ENCODE results near the gene SORCS2. TPM values are rescaled to one million over a fixed set of nuclear protein-coding genes. Genes with fewer than 3 reads are reported as not detected.

The SORCS2 gene
- total RNA-seq, 3 donors from 2014 or later: 0.66 to 1.3 (median 0.80) TPM

DNA sequence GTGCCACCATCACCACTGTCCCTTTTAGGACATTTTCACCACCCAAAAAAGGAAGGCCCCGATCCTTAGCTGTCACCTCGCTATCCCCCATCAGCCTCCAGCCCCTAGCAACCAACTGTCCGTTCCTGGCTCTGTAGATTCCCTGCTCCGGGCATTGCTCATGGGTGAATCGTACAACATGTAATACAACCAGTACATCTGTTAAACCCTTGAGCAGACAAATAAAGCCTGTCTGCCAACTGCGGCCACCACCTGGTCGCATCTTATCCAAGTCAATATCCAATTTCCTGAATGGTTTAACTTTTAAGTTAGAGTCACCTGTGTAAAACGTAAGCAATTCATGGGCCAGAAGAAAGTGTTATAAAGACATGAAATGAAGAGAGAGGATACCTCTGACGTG lies 495.5 kb downstream of the SORCS2 start:
- H3K27me3 ChIP-seq: no peaks in the 10 kb centered on the region
- no peak overlapping the region for H3K4me3 ChIP-seq
- H3K9me3 ChIP-seq: peaks cover 5 to 12% of the 10 kb centered on the region in 2 donors
- H3K36me3 ChIP-seq: no peaks in the 10 kb centered on the region
- no peak overlapping the region for H3K27ac ChIP-seq
- intact Hi-C loops (cut with DNase I; ENCODE audit: low total_unique reads): no loop called here
- DNase-seq (ENCODE audit: low spot score in 2 of 2): no peak
- TF ChIP-seq, protein P1, sequence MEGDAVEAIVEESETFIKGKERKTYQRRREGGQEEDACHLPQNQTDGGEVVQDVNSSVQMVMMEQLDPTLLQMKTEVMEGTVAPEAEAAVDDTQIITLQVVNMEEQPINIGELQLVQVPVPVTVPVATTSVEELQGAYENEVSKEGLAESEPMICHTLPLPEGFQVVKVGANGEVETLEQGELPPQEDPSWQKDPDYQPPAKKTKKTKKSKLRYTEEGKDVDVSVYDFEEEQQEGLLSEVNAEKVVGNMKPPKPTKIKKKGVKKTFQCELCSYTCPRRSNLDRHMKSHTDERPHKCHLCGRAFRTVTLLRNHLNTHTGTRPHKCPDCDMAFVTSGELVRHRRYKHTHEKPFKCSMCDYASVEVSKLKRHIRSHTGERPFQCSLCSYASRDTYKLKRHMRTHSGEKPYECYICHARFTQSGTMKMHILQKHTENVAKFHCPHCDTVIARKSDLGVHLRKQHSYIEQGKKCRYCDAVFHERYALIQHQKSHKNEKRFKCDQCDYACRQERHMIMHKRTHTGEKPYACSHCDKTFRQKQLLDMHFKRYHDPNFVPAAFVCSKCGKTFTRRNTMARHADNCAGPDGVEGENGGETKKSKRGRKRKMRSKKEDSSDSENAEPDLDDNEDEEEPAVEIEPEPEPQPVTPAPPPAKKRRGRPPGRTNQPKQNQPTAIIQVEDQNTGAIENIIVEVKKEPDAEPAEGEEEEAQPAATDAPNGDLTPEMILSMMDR (IDR thresholded peaks at IDR 0.05): no peak
- TF ChIP-seq POLR2AphosphoS5 (IDR thresholded peaks at IDR 0.05) (no peak), POLR2A (IDR thresholded peaks at IDR 0.05) (no peak)
- peaks cover 0 to 5% of the 10 kb centered on the region in 2 donors for H3K4me1 ChIP-seq

DNA sequence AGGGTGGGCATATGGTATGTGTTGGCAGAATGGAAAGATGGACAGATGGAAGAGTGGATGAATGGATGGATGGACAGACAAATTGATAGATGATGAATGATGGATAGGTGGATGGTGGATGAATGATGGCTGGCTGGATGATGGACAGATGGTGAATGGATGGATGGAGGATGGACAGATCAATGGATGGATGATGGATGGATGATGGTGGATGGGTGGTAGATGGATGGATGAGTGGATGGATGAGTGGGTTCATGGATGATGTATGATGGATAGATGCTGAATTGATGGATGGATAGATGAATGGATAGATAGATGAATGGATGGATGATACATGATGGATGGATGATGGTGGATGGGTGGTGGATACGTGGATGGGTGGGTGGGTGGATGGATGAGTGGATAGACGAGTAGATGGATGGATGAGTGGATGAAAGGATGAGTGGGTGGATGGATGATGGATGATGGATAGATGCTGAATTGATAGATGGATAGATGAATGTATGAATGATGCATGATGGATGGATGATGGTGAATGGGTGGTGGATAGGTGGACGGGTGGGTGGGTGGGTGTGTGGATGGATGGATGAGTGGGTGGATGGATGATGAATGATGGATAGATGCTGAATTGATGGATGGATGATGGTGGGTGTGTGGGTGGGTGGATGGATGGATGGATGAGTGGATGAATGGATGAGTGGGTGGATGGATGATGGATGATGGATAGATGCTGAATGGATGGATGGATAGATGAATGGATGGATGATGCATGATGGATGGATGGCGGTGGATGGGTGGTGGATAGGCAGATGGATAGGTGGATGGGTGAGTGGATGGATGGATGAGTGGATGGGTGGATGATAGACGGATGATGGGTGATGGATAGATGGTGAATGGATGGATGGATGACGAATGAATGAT lies 497.7 kb downstream of the SORCS2 start:
- TF ChIP-seq, protein P1 (IDR thresholded peaks at IDR 0.05): no peak
- TF ChIP-seq POLR2A (IDR thresholded peaks at IDR 0.05) (no peak), POLR2AphosphoS5 (IDR thresholded peaks at IDR 0.05) (no peak)
- Histone ChIP-seq H3K9me3 (no peaks in the 10 kb centered on the region), H3K27me3 (no peaks in the 10 kb centered on the region), H3K4me3 (no peak overlapping the region), H3K36me3 (no peaks in the 10 kb centered on the region), H3K4me1 (peaks cover 0 to 5% of the 10 kb centered on the region in 2 donors), H3K27ac (no peak overlapping the region)
- no peak for DNase-seq (ENCODE audit: low spot score in 2 of 2)
- intact Hi-C loops (cut with DNase I; ENCODE audit: low total_unique reads): no loop called here

DNA sequence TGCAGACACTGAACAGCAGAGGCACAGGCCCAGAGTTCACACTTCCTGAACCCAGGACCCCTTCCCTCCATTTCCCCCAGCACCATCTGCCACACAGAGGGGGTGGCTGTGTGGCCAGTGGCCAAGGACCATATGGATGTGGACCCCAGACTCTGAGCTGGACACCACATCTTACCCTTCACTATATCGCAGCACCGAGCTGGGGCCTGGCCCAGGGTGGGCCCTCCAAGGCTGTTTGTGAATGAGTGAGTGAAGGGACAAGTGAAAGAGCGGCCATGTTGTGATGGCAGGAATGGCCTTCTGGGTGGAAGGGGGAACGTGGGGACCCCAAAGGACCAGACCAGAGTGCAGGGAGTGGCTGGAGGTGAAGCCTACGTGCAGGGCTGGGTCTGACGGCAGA lies 498.7 kb downstream of the SORCS2 start:
- Histone ChIP-seq H3K36me3 (no peaks in the 10 kb centered on the region), H3K4me1 (peaks cover 0 to 5% of the 10 kb centered on the region in 2 donors), H3K27me3 (no peaks in the 10 kb centered on the region), H3K27ac (no peak overlapping the region), H3K9me3 (no peaks in the 10 kb centered on the region), H3K4me3 (no peak overlapping the region)
- TF ChIP-seq, protein P1 (IDR thresholded peaks at IDR 0.05): no peak
- TF ChIP-seq POLR2AphosphoS5 (IDR thresholded peaks at IDR 0.05) (no peak), POLR2A (IDR thresholded peaks at IDR 0.05) (no peak)
- DNase-seq (ENCODE audit: low spot score in 2 of 2): no peak
- intact Hi-C loops (cut with DNase I; ENCODE audit: low total_unique reads): no loop called here

DNA sequence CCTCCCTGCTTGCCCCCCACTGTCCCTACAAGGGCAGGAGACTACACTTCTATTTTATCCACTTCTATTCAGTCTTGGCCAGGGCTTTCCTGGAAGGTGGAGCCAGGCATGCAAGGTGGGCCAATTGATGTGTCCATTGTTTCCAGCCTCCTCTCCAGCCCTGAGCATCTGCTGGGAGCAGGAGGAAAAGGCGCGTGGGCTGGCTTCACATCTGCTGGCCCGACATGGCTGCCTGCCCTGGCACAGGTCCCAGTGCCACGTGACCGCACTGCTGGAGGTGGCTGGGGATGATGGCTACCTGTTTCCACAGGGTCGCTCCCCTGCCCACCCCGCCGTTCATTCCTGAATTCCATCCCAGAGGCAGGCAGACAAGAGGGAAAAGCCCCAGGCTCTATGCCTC lies 499.6 kb downstream of the SORCS2 start:
- TF ChIP-seq POLR2A (IDR thresholded peaks at IDR 0.05) (no peak), POLR2AphosphoS5 (IDR thresholded peaks at IDR 0.05) (no peak)
- TF ChIP-seq, protein P1 (IDR thresholded peaks at IDR 0.05): no peak
- intact Hi-C loops (cut with DNase I; ENCODE audit: low total_unique reads): no loop called here
- peak in 1 of 2 donors; percentile 62 for DNase-seq (ENCODE audit: low spot score in 2 of 2)

More for the DNA sequence above, 499.6 kb downstream of the SORCS2 start:
- no peaks in the 10 kb centered on the region for H3K9me3 ChIP-seq
- peaks cover 0 to 5% of the 10 kb centered on the region in 2 donors for H3K4me1 ChIP-seq
- no peak overlapping the region for H3K27ac ChIP-seq
- no peak overlapping the region for H3K4me3 ChIP-seq
- no peaks in the 10 kb centered on the region for H3K36me3 ChIP-seq
- H3K27me3 ChIP-seq: no peaks in the 10 kb centered on the region

All from breast epithelium (tissue), 4 donors.